Mammary epithelial cell (primary cell): ENCODE data around the gene SLC6A5.

ENCODE experiments used
- EZH2 ChIP-seq: IDR thresholded peaks from 2 replicates; pipeline ENCODE4 v1.6.1; 2012; ENCODE audit warnings: low read length, inconsistent platforms, borderline replicate concordance
- TF ChIP-seq, protein P1 (sequence below), 2 donors: IDR thresholded peaks in 1 of 2; conservative IDR thresholded peaks in 1 of 2; 2 replicates each; pipeline ENCODE4 v1.5.1; 2011 to 2012; ENCODE audit warnings: inconsistent platforms in 2 of 2, low read length in 2 of 2, mild to moderate bottlenecking in 2 of 2, control low read depth in 1 of 2, low read depth in 1 of 2; ENCODE audit not compliant: insufficient read depth in 1 of 2; ENCODE audit errors: extremely low read depth in 1 of 2

DNA sequence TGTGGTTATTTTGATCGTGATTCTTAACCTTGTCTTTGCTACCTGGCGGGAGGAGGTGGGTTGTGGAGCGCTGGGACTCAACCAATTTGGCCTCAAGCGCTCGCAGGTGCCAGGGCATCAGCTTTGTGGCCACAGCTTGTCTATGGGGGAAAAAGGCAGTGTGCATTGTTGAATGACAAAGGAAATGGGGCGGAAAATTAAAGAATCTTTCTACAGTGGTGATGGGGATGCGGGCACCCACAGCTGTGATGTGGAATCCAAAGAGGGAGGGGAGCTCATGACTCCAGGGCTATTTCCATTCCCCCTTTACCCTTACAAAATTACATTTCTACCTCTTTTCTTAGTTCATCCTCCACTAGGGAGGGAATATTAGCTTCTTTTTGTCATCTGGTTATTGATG, 1.1 kb downstream of the SLC6A5 start:
- no peak for TF ChIP-seq EZH2
- TF ChIP-seq, protein P1, sequence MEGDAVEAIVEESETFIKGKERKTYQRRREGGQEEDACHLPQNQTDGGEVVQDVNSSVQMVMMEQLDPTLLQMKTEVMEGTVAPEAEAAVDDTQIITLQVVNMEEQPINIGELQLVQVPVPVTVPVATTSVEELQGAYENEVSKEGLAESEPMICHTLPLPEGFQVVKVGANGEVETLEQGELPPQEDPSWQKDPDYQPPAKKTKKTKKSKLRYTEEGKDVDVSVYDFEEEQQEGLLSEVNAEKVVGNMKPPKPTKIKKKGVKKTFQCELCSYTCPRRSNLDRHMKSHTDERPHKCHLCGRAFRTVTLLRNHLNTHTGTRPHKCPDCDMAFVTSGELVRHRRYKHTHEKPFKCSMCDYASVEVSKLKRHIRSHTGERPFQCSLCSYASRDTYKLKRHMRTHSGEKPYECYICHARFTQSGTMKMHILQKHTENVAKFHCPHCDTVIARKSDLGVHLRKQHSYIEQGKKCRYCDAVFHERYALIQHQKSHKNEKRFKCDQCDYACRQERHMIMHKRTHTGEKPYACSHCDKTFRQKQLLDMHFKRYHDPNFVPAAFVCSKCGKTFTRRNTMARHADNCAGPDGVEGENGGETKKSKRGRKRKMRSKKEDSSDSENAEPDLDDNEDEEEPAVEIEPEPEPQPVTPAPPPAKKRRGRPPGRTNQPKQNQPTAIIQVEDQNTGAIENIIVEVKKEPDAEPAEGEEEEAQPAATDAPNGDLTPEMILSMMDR (conservative IDR thresholded peaks at IDR 0.05 in 1 of 2, IDR thresholded peaks at IDR 0.05 in 1 of 2; ENCODE audit: extremely low read depth in 1 of 2, insufficient read depth in 1 of 2, low read depth in 1 of 2, low read length in 2 of 2), result no peak
